HG03025 (cell line): ENCODE measurements around the gene SLC29A3.

ENCODE experiments used
- ATAC-seq: cut with Tn5 transposase; IDR thresholded peaks from one replicate; pipeline ENCODE4 v1.9.1; 2021; ENCODE audit warnings: mild to moderate bottlenecking, moderate library complexity; ENCODE audit not compliant: unreplicated experiment, low FRiP score

The SLC29A3 gene

GRCh38 chr10:71299071-71299785, 19.8 kb upstream of the SLC29A3 start:
- ATAC-seq, result no peak

GRCh38 chr10:71300555-71301370, 18.3 kb upstream of the SLC29A3 start:
- no peak for ATAC-seq

GRCh38 chr10:71301371-71301916, 17.6 kb upstream of the SLC29A3 start:
- ATAC-seq, result no peak

GRCh38 chr10:71302451-71302850, 16.6 kb upstream of the SLC29A3 start:
- ATAC-seq, result no peak

- ATAC-seq, result no peak
Measured at GRCh38 chr10:71302874-71303568, 16.0 kb upstream of the SLC29A3 start.

GRCh38 chr10:71303569-71303907, 15.5 kb upstream of the SLC29A3 start:
- ATAC-seq, result no peak

GRCh38 chr10:71304914-71305313, 14.1 kb upstream of the SLC29A3 start:
- ATAC-seq, result no peak

GRCh38 chr10:71306979-71307378, 12.1 kb upstream of the SLC29A3 start:
- no peak for ATAC-seq

GRCh38 chr10:71307469-71308085, 11.5 kb upstream of the SLC29A3 start:
- no peak for ATAC-seq

- ATAC-seq, result no peak
Measured at GRCh38 chr10:71308244-71308643, 10.8 kb upstream of the SLC29A3 start.

GRCh38 chr10:71308985-71309384, 10.1 kb upstream of the SLC29A3 start:
- no peak for ATAC-seq

- ATAC-seq, result no peak
Measured at GRCh38 chr10:71309919-71310318, 9.1 kb upstream of the SLC29A3 start.

- ATAC-seq, result no peak
Measured at GRCh38 chr10:71312220-71312619, 6.8 kb upstream of the SLC29A3 start.

- ATAC-seq, result no peak
Measured at GRCh38 chr10:71312811-71313789, 6.0 kb upstream of the SLC29A3 start.

- no peak for ATAC-seq
Measured at GRCh38 chr10:71314028-71314693, 4.9 kb upstream of the SLC29A3 start.

GRCh38 chr10:71314694-71315225, 4.3 kb upstream of the SLC29A3 start:
- ATAC-seq, result no peak

GRCh38 chr10:71316056-71316785, 2.8 kb upstream of the SLC29A3 start:
- no peak for ATAC-seq

- no peak for ATAC-seq
Measured at GRCh38 chr10:71316786-71317160, 2.3 kb upstream of the SLC29A3 start.
